GM12873 (cell line): ENCODE data around the gene SMAD5.

Source experiments
- TF ChIP-seq, protein P1 (sequence below): IDR thresholded peaks from 2 replicates; pipeline ENCODE4 v1.5.1; 2012; ENCODE audit warnings: low read depth, mild to moderate bottlenecking, moderate library complexity, low read length, control low read depth; ENCODE audit not compliant: insufficient read depth; ENCODE audit errors: missing control alignments

The SMAD5 gene

GRCh38 chr5:136155761-136156160 lies 23.1 kb downstream of the SMAD5 start:
- TF ChIP-seq, protein P1, sequence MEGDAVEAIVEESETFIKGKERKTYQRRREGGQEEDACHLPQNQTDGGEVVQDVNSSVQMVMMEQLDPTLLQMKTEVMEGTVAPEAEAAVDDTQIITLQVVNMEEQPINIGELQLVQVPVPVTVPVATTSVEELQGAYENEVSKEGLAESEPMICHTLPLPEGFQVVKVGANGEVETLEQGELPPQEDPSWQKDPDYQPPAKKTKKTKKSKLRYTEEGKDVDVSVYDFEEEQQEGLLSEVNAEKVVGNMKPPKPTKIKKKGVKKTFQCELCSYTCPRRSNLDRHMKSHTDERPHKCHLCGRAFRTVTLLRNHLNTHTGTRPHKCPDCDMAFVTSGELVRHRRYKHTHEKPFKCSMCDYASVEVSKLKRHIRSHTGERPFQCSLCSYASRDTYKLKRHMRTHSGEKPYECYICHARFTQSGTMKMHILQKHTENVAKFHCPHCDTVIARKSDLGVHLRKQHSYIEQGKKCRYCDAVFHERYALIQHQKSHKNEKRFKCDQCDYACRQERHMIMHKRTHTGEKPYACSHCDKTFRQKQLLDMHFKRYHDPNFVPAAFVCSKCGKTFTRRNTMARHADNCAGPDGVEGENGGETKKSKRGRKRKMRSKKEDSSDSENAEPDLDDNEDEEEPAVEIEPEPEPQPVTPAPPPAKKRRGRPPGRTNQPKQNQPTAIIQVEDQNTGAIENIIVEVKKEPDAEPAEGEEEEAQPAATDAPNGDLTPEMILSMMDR = no peak

DNA sequence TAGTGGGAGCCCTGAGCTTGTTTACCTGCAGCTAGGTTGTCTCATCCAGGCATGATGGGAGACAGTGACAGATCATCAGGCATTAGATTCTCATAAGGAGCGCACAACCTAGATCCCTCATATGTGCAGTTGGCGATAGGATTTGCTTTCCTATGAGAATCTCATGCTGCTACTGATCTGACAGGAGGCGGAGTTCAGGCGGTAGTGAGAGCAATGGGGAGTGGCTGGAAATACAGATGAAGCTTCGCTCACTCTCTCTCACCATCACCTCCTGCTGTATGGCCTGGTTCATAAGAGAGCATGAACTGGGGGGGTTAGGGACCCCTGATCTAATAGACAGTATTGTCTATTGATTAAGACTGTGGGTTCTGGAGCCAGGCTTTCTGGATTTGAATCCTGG lies 24.9 kb downstream of the SMAD5 start:
- TF ChIP-seq, protein P1 = no peak

GRCh38 chr5:136159457-136159856 lies 26.8 kb downstream of the SMAD5 start:
- TF ChIP-seq, protein P1 = no peak

DNA sequence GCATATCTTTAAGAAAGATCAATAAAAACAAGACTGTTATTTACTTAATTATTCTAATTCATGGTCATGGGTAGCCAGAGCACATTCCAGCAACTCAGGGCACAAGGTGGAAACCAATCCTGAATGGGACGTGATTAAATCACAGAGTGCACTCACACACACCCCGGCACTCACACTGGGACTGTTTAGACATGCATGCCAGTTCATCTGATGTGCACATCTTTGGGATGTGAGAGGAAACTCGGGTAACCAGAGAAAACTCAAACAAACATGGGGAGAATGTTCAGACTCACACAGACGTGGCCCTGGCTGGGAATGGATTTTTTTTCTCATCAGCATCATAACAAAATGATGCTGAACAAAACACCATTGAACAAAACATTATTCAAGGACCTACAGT lies 29.4 kb downstream of the SMAD5 start:
- TF ChIP-seq, protein P1 = no peak

GRCh38 chr5:136164226-136164625 lies 31.6 kb downstream of the SMAD5 start:
- TF ChIP-seq, protein P1 = no peak

GRCh38 chr5:136166909-136167308 lies 34.3 kb downstream of the SMAD5 start:
- TF ChIP-seq, protein P1 = no peak

- TF ChIP-seq, protein P1 = no peak
Observed at GRCh38 chr5:136169218-136169617, 36.6 kb downstream of the SMAD5 start.
